Smooth muscle cell (in vitro differentiated cells): ENCODE results near the gene DIP2C. TPM values are rescaled to one million over a fixed set of nuclear protein-coding genes. Genes with fewer than 3 reads are reported as not detected.

Experiments used
- DNase-seq: peaks from one replicate; lab custom pipeline; 2025; ENCODE audit not compliant: unreplicated experiment; lab: John Stamatoyannopoulos, UW
- H2AFZ ChIP-seq: fragments of 200-600 bp; sonication (generic); 2 replicates; pipeline ENCODE4 v1.6.0; 2016; ENCODE audit warnings: antibody characterized with exemption, low read depth, mild to moderate bottlenecking
- H3F3A ChIP-seq: fragments of 200-600 bp; sonication (generic); 2 replicates; pipeline ENCODE4 v1.6.0; 2017; ENCODE audit warnings: antibody characterized with exemption, low read depth
- H3K27ac ChIP-seq: fragments of 200-600 bp; sonication (generic); 2 replicates; pipeline ENCODE4 v1.5.1; 2016; ENCODE audit warnings: low read depth, mild to moderate bottlenecking
- H3K27me3 ChIP-seq: fragments of 200-600 bp; sonication (generic); 2 replicates; pipeline ENCODE4 v1.6.1; 2016; ENCODE audit warnings: low read depth, mild to moderate bottlenecking
- H3K36me3 ChIP-seq: fragments of 200-600 bp; sonication (generic); 2 replicates; pipeline ENCODE4 v1.5.1; 2016; ENCODE audit warnings: low read depth
- H3K4me1 ChIP-seq: fragments of 200-600 bp; sonication (generic); 2 replicates; pipeline ENCODE4 v1.5.1; 2016; ENCODE audit warnings: low read depth
- H3K4me2 ChIP-seq: fragments of 200-600 bp; sonication (generic); 2 replicates; pipeline ENCODE4 v1.6.0; 2016; ENCODE audit warnings: mild to moderate bottlenecking
- H3K4me3 ChIP-seq: fragments of 200-600 bp; sonication (generic); 2 replicates; pipeline ENCODE4 v1.5.1; 2016; ENCODE audit warnings: mild to moderate bottlenecking
- H3K79me2 ChIP-seq: fragments of 200-600 bp; sonication (generic); 2 replicates; pipeline ENCODE4 v1.6.0; 2016; ENCODE audit warnings: low read depth, mild to moderate bottlenecking
- H3K9ac ChIP-seq: fragments of 200-600 bp; sonication (generic); 2 replicates; pipeline ENCODE4 v1.6.0; 2016; ENCODE audit warnings: low read depth
- H3K9me3 ChIP-seq: fragments of 200-600 bp; sonication (generic); replicated peaks from 2 replicates; pipeline ENCODE4 v1.5.1; 2016; ENCODE audit warnings: low read depth
- H4K20me1 ChIP-seq: fragments of 200-600 bp; sonication (generic); 2 replicates; pipeline ENCODE4 v1.6.0; 2016; ENCODE audit warnings: low read depth
- WGBS: methylation state at CpG from one replicate; pipeline ENCODE4 v1.1.7; 2016; ENCODE audit warnings: low lambda C conversion rate; 5-methylcytosine and 5-hydroxymethylcytosine counted together
- polyA plus RNA-seq: library from polyadenylated mRNA; unstranded; fragments of >200 nt; fragmentation: Nextera tagmentation; extraction: Ambion mirVana; gene quantifications from 2 replicates; pipeline ENCODE4 v1.2.1, GENCODE V29; 2016
- total RNA-seq: library from RNA; depleted of rRNA; stranded (reverse); fragments of >200 nt; gene quantifications from 2 replicates; pipeline ENCODE4 v1.2.3, GENCODE V29; 2014
- TF ChIP-seq, protein P1 (sequence below): fragments of 200-600 bp; sonication (generic); IDR thresholded peaks from 2 replicates; pipeline ENCODE4 v1.5.1; 2017; ENCODE audit warnings: borderline replicate concordance, mild to moderate bottlenecking, antibody characterized with exemption; ENCODE audit not compliant: insufficient read depth, poor library complexity, severe bottlenecking

The DIP2C gene
- total and polyA plus RNA-seq, 2 experiments from 2014 or later = 14.9 to 15.3 TPM

DNA sequence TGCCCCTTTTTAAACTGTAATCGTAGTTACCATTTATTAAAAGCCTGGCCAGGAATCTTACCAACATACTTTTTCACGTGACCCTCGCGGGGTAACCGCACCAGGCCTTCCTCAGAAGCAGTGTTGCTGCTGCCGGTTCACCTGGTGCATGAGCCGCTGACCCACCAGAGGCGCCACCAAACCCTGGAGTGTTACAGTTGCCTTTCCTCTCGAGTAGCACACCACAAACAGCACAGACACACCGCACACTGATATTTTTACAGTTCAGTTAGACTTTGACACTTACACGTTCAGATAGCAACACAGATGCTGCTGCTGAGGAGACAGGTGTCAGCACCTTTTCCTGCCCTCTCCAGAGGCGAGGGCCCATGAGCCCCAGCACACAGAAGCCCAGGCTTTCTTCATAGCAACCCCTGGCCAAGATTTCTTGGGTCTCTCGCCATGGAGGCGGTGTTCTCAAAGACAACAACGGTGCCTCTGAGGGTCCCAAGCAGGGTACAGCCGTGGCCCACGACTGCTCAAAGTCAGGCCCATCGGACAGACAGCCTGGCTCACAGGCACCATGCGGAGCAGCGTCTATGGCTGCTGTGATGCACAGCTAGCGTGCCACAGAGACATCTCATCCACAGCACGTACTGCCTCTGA, 123.1 kb downstream of the DIP2C start:
- H3K79me2 ChIP-seq = peaks cover 95% of the 10 kb centered on the region
- no peaks in the 10 kb centered on the region for H3F3A ChIP-seq
- no peaks in the 10 kb centered on the region for H3K27me3 ChIP-seq
- no peaks in the 10 kb centered on the region for H3K4me1 ChIP-seq
- peaks cover 90% of the 10 kb centered on the region for H4K20me1 ChIP-seq
- H3K9me3 ChIP-seq = no peaks in the 10 kb centered on the region
- no peak overlapping the region for H3K9ac ChIP-seq
- TF ChIP-seq, protein P1, sequence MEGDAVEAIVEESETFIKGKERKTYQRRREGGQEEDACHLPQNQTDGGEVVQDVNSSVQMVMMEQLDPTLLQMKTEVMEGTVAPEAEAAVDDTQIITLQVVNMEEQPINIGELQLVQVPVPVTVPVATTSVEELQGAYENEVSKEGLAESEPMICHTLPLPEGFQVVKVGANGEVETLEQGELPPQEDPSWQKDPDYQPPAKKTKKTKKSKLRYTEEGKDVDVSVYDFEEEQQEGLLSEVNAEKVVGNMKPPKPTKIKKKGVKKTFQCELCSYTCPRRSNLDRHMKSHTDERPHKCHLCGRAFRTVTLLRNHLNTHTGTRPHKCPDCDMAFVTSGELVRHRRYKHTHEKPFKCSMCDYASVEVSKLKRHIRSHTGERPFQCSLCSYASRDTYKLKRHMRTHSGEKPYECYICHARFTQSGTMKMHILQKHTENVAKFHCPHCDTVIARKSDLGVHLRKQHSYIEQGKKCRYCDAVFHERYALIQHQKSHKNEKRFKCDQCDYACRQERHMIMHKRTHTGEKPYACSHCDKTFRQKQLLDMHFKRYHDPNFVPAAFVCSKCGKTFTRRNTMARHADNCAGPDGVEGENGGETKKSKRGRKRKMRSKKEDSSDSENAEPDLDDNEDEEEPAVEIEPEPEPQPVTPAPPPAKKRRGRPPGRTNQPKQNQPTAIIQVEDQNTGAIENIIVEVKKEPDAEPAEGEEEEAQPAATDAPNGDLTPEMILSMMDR = no peak
- no peak overlapping the region for H3K4me2 ChIP-seq
- WGBS = 96% methylated on average over 22 of the region's 22 CpGs
- H3K4me3 ChIP-seq = no peak overlapping the region
- no peak for DNase-seq
- H3K27ac ChIP-seq = no peak overlapping the region
- no peak overlapping the region for H2AFZ ChIP-seq
- no peaks in the 10 kb centered on the region for H3K36me3 ChIP-seq

DNA sequence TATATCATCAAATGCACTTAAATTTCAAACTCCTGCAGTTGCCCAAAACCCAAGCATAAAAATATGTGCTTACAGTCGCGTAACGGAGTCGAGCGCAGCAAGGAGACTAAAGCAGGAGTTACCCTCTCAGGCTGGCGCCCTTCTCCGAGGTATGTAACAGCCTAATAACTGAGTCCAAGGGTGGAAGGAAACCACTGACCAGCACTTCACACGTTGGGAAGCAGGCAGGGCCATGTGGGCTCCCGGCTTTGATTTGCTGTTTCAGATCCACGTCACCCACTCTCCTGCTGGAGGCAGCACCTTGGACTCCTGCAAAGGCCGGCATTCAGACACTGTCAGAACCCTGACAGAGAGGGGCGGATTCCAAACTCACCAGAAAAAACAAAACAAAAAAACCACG, 123.8 kb downstream of the DIP2C start:
- H3K27ac ChIP-seq = no peak overlapping the region
- H3F3A ChIP-seq = no peaks in the 10 kb centered on the region
- TF ChIP-seq, protein P1 = no peak
- H3K4me3 ChIP-seq = no peak overlapping the region
- H4K20me1 ChIP-seq = peaks cover 90% of the 10 kb centered on the region
- no peaks in the 10 kb centered on the region for H3K27me3 ChIP-seq
- H3K9ac ChIP-seq = no peak overlapping the region
- 89% methylated on average over 13 of the region's 13 CpGs for WGBS
- H3K9me3 ChIP-seq = no peaks in the 10 kb centered on the region
- no peak for DNase-seq
- H3K79me2 ChIP-seq = peaks cover 95% of the 10 kb centered on the region
- no peaks in the 10 kb centered on the region for H3K36me3 ChIP-seq
- no peak overlapping the region for H2AFZ ChIP-seq
- H3K4me2 ChIP-seq = no peak overlapping the region
- H3K4me1 ChIP-seq = peaks cover 1% of the 10 kb centered on the region

DNA sequence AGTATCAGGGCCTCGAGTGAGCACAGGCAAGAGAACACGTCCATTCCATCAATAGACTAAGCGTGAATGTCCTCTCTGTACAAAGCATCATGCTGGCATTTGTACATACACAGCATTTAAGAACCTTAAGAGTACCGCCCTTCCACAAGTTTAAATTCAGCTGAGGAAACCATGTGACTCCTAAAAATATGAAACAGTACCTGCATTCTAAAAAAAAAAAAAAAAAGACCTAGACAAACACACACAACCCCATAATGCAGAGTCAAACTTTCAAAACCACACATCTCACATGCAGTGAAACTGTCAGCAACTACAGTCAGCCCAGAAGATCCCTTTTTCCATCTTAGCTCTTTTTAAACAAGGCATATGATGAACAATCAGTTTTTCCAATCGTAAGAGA, 124.3 kb downstream of the DIP2C start:
- peaks cover 7% of the 10 kb centered on the region for H3K4me1 ChIP-seq
- H3K4me2 ChIP-seq = no peak overlapping the region
- no peak for DNase-seq
- peaks cover 94% of the 10 kb centered on the region for H3K79me2 ChIP-seq
- H3K4me3 ChIP-seq = no peak overlapping the region
- TF ChIP-seq, protein P1 = no peak
- no peak overlapping the region for H3K9ac ChIP-seq
- no peaks in the 10 kb centered on the region for H3K27me3 ChIP-seq
- H3K27ac ChIP-seq = no peak overlapping the region
- H4K20me1 ChIP-seq = peaks cover 90% of the 10 kb centered on the region
- H3K36me3 ChIP-seq = no peaks in the 10 kb centered on the region
- H3F3A ChIP-seq = no peaks in the 10 kb centered on the region
- no peaks in the 10 kb centered on the region for H3K9me3 ChIP-seq
- no peak overlapping the region for H2AFZ ChIP-seq
- 92% methylated on average over 5 of the region's 5 CpGs for WGBS

DNA sequence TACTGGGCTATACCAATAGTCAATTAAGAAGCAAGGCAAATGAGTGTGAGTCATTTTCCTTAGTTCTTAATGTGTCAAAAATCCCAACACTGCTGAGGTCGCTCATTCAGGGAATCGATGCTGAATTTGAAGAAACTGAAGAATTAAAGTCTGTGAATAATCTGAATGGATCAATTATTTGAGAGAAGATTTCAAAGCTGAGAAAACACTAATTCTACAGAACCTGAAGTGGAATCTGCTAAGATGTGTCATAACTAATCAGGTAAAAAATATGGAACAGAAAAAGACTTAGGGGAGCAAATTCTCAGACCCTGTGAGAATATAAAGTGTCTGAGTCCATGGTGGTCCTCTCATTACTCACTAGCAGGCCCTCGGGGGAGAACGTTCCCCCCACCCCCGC, 125.6 kb downstream of the DIP2C start:
- DNase-seq = no peak
- Histone ChIP-seq H3K36me3 (no peaks in the 10 kb centered on the region), H3K9me3 (no peaks in the 10 kb centered on the region), H3K79me2 (peaks cover 94% of the 10 kb centered on the region), H4K20me1 (peaks cover 93% of the 10 kb centered on the region), H3K9ac (no peak overlapping the region), H3K4me3 (no peak overlapping the region), H3K4me1 (peaks cover 9% of the 10 kb centered on the region), H3K4me2 (no peak overlapping the region), H3K27ac (no peak overlapping the region), H3K27me3 (no peaks in the 10 kb centered on the region), H3F3A (no peaks in the 10 kb centered on the region), H2AFZ (no peak overlapping the region)
- 91% methylated on average over 5 of the region's 5 CpGs for WGBS
- TF ChIP-seq, protein P1 = no peak
